Ovary (tissue), 9 donors: ENCODE results near the gene CMTM6. TPM values are rescaled to one million over a fixed set of nuclear protein-coding genes. Genes with fewer than 3 reads are reported as not detected.

Experiments used
- DNase-seq, 5 donors: peaks; one replicate each; pipeline ENCODE4 v3.0.0-alpha.2; 2019 to 2020
- H3K27ac ChIP-seq, 2 donors: fragments of 200-600 bp; one replicate each; pipeline versions ENCODE4 v1.5.1 to v1.8.0; 2019 to 2022
- H3K27me3 ChIP-seq: fragments of 200-600 bp; one replicate; pipeline ENCODE4 v1.8.0; 2022
- H3K36me3 ChIP-seq: fragments of 200-600 bp; sonication (generic); one replicate; pipeline ENCODE4 v1.5.1; 2019
- H3K4me1 ChIP-seq: one replicate; pipeline ENCODE4 v1.8.1; 2013; ENCODE audit warnings: mild to moderate bottlenecking, moderate library complexity; ENCODE audit not compliant: insufficient read depth
- H3K4me3 ChIP-seq: fragments of 200-600 bp; sonication (generic); one replicate; pipeline ENCODE4 v1.5.1; 2017
- H3K9me3 ChIP-seq, 2 donors: fragments of 200-600 bp in 1 of 2; sonication (generic) in 1 of 2; one replicate each; pipeline versions ENCODE4 v1.5.1 to v1.8.1; 2013 to 2019; ENCODE audit warnings: mild to moderate bottlenecking in 1 of 2, moderate library complexity in 1 of 2
- CTCF ChIP-seq, 3 donors: fragments of 450-650 bp in 2 of 3; fragments of 200-600 bp in 1 of 3; IDR thresholded peaks; one replicate each; pipeline versions ENCODE4 v1.5.1 to v1.8.0; 2016 to 2022; ENCODE audit warnings: antibody characterized with exemption in 3 of 3, mild to moderate bottlenecking in 1 of 3
- EP300 ChIP-seq: sonication (generic); formaldehyde crosslinking; IDR thresholded peaks from one replicate; pipeline ENCODE4 v1.6.1; 2017; ENCODE audit warnings: antibody characterized with exemption
- POLR2A ChIP-seq: fragments of 450-650 bp; IDR thresholded peaks from one replicate; pipeline ENCODE4 v1.6.1; 2017; ENCODE audit warnings: antibody characterized with exemption, mild to moderate bottlenecking, moderate library complexity
- WGBS, 3 donors: extraction: QIAGEN DNeasy Blood & Tissue Kit in 1 of 3; methylation state at CpG; one replicate each; pipeline versions ENCODE4 v1.1.5 to v1.1.7; 2013 to 2017; 5-methylcytosine and 5-hydroxymethylcytosine counted together
- intact Hi-C, 4 donors: fragments of 100-400 bp; cut with DNase I; formaldehyde crosslinking; loops; one replicate each; pipeline versions ENCODE4 v1.11.0 to v1.15.1; 2022 to 2023
- polyA plus RNA-seq, 2 donors: library from polyadenylated mRNA; stranded (reverse); fragments of 200-250 nt in 1 of 2; fragments of 350-450 nt in 1 of 2; fragmentation: Illumina TruSeq in 1 of 2; extraction: RNeasy Lipid Tissue Mini Kit (QIAGEN cat#74804) in 1 of 2; gene quantifications; one replicate each; pipeline ENCODE4 v1.2.3, GENCODE V29; 2013 to 2014
- total RNA-seq, 7 donors: library from RNA; depleted of rRNA in 2 of 7; stranded (reverse); fragments of >200 nt in 2 of 7; fragmentation: NEBNext Ultra II Directional in 3 of 7; extraction: Animal tissue kit (Norgen Biotek cat#: 25700) in 3 of 7; gene quantifications; one replicate each; pipeline versions ENCODE4 v1.1.0 to v1.2.4, GENCODE V29; 2016 to 2023
- donor health status: DM: no; HTN: no; CAD: no; lungs with moderate emphysema.
- donor health status: DM: no; HTN: no; CAD: no.
- donor health status: Bipolar disorder and iron deficiency.
- donor health status: DM: yes; HTN: yes; CAD: no.
- donor health status: DM: no; HTN: no; CAD: no.
- donor health status: DM: yes; HTN: yes; CAD: no.

The CMTM6 gene
- total and polyA plus RNA-seq, 9 donors = 19.7 to 150 (median 25.9) TPM

DNA sequence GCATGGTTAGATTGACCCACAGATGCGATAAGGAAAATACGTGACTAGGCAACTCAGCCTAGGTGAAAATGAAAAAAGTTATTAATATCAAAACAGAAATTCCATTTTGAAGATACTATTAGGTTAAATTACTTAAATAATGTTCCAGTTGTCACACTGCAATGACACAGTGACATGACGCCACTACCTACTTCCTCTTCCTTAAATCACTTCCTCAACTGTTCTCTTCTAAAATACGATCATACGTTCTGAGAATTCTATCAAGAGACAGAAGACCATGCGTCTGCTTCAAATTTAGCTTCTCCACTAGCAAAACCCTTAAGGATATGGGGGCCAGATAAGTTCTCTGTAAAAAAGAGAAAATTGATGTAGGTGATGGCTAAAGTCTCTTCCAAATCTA is 18.2 kb downstream of the CMTM6 start:
- no peak for DNase-seq
- no peaks in the 10 kb centered on the region for H3K9me3 ChIP-seq
- H3K36me3 ChIP-seq = no peaks in the 10 kb centered on the region
- WGBS, 3 donors = 92 to 97% (median 93%) methylated on average over 6 of the region's 6 CpGs
- no peak overlapping the region for H3K4me3 ChIP-seq
- intact Hi-C loops = no loop called here
- H3K27me3 ChIP-seq = no peaks in the 10 kb centered on the region
- TF ChIP-seq POLR2A (no peak), CTCF (IDR thresholded peaks at IDR 0.05) (no peak), EP300 (no peak)
- no peaks in the 10 kb centered on the region for H3K4me1 ChIP-seq
- H3K27ac ChIP-seq = no peak overlapping the region

GRCh38 chr3:32483772-32484171 is 18.9 kb downstream of the CMTM6 start:
- H3K27me3 ChIP-seq = no peaks in the 10 kb centered on the region
- WGBS, 3 donors = 39 to 53% (median 41%) methylated on average over 1 of the region's 1 CpG
- no peak overlapping the region for H3K27ac ChIP-seq
- TF ChIP-seq EP300 = no peak
- TF ChIP-seq CTCF (IDR thresholded peaks at IDR 0.05) = no peak
- TF ChIP-seq POLR2A = no peak
- no peak for DNase-seq
- H3K9me3 ChIP-seq = no peaks in the 10 kb centered on the region
- H3K4me3 ChIP-seq = no peak overlapping the region
- H3K36me3 ChIP-seq = no peaks in the 10 kb centered on the region
- H3K4me1 ChIP-seq = no peaks in the 10 kb centered on the region
- intact Hi-C loops = no loop called here

GRCh38 chr3:32482693-32483092 is 20.0 kb downstream of the CMTM6 start:
- Histone ChIP-seq H3K4me3 (no peak overlapping the region), H3K36me3 (no peaks in the 10 kb centered on the region), H3K27me3 (no peaks in the 10 kb centered on the region), H3K27ac (no peak overlapping the region), H3K9me3 (no peaks in the 10 kb centered on the region), H3K4me1 (no peaks in the 10 kb centered on the region)
- 83 to 92% (median 84%) methylated on average over 1 of the region's 1 CpG for WGBS, 3 donors
- no peak for DNase-seq
- TF ChIP-seq CTCF (IDR thresholded peaks at IDR 0.05) (no peak), EP300 (no peak), POLR2A (no peak)
- intact Hi-C loops = no loop called here

GRCh38 chr3:32481791-32482631 is 20.6 kb downstream of the CMTM6 start:
- no peaks in the 10 kb centered on the region for H3K27me3 ChIP-seq
- intact Hi-C loops = no loop called here

More at GRCh38 chr3:32481791-32482631, 20.6 kb downstream of the CMTM6 start:
- Histone ChIP-seq H3K9me3 (no peaks in the 10 kb centered on the region), H3K27ac (no peak overlapping the region), H3K36me3 (no peaks in the 10 kb centered on the region), H3K4me1 (no peaks in the 10 kb centered on the region), H3K4me3 (no peak overlapping the region)
- no peak for TF ChIP-seq CTCF (IDR thresholded peaks at IDR 0.05)
- TF ChIP-seq EP300 = no peak
- TF ChIP-seq POLR2A = no peak
- no peak for DNase-seq
- WGBS, 3 donors = 96 to 97% (median 96%) methylated on average over 3 of the region's 3 CpGs
